Measurements from ENCODE around the gene DOLPP1.
A peak's percentile ranks its signal among the peaks of the same experiment; 100 is the strongest.
"Not testable (repeated sequence)": the region's sequence is repeated elsewhere in the genome, so short reads cannot be mapped to it uniquely, and the experiment has no call there.

Gene DOLPP1

DNA sequence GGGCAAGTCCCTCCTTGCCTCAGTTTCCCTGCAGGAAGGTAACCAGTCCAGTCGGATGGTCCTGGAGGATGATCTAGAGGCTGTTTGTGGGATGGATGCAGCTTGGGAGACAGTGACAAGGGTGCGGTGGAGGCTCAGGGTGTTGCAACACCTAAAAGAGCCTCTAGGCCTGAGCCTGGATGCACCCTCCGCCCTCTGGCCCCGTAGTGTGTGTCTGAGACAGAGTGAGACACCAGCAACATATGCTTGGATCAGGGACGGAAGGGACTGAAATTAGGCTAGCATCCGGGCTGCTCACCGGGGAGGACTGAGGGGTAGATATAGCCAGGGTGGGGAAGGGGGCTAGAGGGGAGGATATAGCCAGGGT lies 28.6 kb downstream of the DOLPP1 start:
- FAIRE-seq (no peak), DNase-seq (ENCODE audit: extremely low spot score, insufficient read length, low read depth) (no peak)

DNA sequence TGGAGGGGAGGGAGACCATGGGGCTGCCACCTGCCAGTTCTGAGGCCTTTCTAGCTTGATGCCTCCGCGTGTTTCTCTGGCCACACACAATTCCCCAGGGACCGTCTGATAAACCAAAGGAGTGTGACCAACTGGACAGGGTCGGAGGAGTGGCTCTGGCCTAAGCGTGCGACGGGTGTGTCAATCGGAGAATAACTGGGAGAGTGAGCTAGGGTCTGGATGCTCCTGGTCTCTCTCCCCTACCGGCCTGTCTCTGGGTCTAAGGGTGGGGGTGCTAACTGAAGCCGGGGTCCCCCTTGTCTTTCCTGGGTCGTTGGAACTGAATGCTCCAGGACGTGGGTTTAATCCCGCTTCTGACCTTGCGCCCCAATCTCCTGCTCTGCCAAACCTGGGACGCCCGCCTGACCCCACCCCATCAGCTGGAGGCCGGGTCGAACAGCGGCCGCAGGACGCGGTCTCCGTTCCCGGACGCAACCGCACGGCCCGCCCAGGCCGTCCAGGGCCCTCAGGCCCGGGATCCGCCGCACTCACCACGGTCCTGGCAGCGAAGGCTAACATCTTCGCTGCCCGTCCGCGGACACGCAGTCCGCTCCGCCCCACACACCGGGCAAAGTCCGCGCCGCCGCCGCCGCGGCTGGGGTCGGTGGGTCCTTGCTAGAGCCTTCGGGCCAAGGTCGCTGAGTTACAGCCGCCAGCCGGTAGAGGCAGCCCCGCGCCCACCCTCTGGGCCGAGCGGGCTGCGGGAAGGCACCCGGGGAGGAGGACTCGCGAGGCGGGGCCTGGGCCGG lies 29.2 kb downstream of the DOLPP1 start:
- peak; percentile 22 for DNase-seq (ENCODE audit: extremely low spot score, insufficient read length, low read depth)
- FAIRE-seq: no peak

DNA sequence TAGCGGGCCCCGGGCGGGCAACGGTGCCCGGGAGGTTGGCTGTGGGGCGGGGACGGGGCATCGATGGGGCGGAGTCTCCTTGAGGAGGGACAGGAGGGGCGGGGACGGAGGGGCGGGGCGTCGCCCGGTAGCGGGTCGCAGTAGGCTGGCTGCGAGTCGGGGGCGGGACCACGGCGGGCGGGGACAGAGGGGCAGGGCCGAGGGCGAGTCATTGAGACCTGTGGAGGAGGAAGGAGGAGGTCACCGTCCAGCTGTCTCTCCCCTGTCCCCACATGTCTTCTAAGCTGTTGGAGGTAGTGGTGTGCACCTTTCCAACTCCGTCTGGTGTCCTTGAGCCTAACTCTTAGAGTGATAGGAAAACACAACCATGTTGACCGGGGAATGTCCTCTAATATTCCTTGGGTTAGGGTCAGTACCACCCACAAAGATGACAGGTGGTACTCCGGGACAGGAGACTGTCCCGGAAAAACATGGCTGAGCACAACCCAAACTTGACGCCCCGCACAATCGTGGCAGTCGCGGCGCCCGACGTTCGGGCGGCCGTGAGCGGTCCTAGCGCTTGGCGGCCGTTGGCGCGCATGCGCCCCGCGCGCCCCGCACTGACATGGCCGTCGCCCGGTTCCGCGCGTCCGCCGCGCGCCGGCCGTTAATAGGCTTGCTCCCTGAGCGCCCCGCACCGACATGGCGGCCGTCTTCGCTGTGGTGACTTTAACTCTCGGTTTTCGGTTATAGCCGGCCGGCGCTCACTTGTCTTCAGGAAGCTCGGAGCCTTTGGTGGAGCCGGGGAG lies 30.0 kb downstream of the DOLPP1 start, which contains the start of the genes CRAT and PTPA:
CRAT (minus strand) TSS at position 54 of the 788 bp plus-strand sequence. CDS start 284 bp downstream, outside the sequence.
PTPA (plus strand) TSS at position 676 of the 788 bp plus-strand sequence. CDS start 186 bp downstream, outside the sequence.
- DNase-seq (ENCODE audit: extremely low spot score, insufficient read length, low read depth) (peak; percentile 100), FAIRE-seq (peak; percentile 81)

DNA sequence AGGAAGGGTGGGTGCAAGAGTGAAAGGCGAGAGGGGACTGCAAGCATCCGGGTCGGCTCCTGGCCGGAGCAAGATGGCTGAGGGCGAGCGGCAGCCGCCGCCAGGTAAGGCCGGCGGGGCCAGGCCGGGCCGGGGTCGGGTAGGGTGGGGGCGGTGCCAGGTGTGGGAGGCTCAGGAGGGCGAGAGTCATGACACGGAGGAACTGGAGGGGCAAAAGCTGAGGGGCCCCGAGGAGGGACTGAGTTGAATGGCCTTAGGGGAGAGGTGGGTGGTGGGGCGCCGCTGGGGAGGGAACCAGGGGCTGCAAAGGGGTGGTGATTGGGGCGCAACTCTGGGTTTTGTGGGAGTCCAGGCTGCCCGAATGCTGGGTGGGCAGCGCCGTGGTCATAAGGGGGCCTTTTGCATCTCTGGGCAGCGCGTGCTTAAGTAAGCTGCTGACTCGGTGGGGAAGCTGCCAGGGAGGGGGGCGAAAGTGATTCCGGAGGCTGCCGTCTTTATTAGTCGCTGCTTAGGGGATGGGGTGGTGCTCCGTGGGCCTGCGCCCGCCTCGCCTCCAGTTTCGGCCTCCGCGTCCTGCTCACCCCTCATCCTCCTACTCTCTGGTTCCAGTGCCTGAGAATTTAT lies 30.7 kb downstream of the DOLPP1 start:
- FAIRE-seq (peak; percentile 56), DNase-seq (ENCODE audit: extremely low spot score, insufficient read length, low read depth) (no peak)

DNA sequence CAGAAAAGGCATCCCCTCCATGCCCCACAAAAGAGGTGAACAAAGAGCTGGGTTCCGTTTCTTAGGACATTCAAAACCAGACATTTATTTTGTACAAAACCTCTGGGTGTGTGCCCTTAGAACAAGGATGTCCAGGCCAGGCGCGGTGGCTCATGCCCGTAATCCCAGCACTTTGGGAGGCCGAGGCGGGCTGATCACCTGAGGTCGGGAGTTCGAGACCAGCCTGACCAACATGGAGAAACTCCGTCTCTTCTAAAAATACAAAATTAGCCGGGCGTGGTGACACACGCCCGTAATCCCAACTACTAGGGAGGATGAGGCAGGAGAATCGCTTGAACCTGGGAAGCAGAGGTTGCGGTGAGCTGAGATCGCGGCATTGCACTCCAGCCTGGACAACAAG lies 31.6 kb downstream of the DOLPP1 start:
- not testable (repeated sequence) for DNase-seq (ENCODE audit: extremely low spot score, insufficient read length, low read depth); FAIRE-seq

DNA sequence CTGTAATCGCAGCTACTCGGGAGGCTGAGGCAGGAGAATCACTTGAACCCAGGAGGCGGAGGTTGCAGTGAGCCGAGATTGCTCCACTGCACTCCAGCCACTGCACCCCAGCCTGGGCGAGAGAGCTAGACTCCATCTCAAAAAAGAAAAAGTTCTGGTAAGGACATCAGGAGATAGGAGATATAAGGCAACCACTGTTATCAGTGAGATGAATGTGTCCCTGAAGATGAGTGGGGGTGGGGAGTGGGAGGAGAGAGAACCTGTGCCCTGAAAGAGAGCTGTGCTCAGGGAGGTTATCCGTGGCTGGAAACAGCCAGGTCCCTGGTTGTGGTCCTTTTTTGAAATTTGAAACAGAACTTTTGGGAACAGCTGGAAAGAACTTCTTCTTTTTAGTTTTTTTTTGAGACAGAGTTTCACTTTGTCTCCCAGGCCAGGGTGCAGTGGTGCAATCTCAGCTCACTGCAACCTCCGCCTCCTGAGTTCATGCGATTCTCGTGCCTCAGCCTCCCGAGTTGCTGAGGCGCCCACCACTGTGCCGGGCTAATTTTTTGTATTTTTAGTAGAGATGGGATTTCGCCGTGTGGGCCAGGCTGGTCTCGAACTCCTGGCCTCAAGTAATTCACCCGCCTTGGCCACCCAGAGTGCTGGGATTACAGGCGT lies 32.9 kb downstream of the DOLPP1 start:
- FAIRE-seq: no peak
- DNase-seq (ENCODE audit: extremely low spot score, insufficient read length, low read depth): no peak

DNA sequence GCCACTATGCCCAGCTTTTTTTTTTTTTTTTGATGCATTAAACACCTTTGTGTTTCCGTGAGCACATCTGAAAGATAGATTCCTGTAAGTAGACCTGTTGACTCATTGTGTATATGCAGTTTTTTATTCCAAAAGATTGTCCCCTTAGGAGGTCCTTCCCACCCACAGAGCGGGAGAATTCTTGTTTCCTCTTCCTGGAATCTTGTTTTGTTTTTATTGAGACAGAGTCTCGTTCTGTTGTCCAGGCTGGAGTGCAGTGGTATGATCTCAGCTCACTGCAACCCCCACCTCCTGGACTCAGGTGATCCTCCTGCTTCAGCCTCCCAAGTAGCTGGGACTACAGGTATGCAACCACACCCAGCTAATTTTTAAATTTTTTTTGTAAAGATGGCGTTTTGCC lies 37.9 kb downstream of the DOLPP1 start:
- FAIRE-seq (no peak), DNase-seq (ENCODE audit: extremely low spot score, insufficient read length, low read depth) (no peak)

DNA sequence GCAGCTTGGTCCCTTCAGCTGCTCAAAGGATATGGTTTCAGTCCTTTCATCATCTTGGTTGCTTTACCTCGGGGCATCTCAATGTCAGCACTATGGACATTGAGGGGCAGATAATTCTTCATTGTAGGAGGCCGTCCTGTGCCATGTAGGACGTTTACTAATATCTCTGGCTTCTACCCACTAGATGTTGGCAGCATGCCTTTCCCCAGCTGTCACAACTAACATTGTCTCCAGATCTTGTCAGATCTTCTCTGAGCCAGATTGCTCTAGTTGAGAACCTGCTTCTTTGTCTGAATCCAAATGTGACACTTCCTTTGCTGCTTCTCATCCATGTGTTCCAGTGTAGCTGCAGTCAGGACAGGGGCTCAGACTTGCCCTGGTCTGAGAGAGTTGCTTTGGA lies 40.6 kb downstream of the DOLPP1 start:
- no peak for FAIRE-seq
- no peak for DNase-seq (ENCODE audit: extremely low spot score, insufficient read length, low read depth)

DNA sequence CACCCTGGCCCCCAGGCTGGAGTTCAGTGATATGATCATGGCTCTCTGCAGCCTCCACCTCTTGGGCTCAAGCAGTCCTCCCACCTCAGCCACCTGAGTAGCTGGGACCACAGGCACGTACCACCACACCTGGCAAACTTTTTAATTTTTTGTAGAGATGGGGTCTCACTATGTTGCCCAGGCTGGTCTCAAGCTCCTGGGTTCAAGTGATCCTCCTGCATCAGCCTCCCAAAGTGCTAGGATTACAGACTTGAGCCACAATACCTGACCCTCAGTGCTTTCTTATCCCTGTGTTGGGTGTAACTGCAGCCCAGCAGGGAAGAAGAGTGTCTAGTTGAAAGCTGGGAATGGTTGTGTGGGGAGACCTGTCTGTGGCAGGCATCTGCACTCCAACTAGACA lies 41.2 kb downstream of the DOLPP1 start:
- FAIRE-seq: no peak

DNA sequence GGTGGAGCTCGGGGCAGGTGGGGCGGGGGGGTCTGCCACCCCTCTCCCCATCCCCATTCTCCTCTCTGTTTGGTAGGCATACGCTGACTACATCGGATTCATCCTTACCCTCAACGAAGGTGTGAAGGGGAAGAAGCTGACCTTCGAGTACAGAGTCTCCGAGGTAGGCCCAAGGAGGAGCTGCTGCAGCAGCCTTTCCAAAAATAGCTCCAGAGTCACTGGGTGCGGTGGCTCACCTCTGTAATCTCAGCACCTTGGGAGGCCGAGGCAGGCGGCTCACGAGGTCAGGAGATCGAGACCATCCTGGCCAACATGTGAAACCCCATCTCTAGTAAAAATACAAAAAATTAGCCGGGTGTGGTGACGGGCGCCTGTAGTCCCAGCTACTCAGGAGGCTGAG lies 42.1 kb downstream of the DOLPP1 start:
- FAIRE-seq; DNase-seq (ENCODE audit: extremely low spot score, insufficient read length, low read depth): not testable (repeated sequence)

More for the DNA sequence above, 41.2 kb downstream of the DOLPP1 start:
- DNase-seq (ENCODE audit: extremely low spot score, insufficient read length, low read depth): no peak

DNA sequence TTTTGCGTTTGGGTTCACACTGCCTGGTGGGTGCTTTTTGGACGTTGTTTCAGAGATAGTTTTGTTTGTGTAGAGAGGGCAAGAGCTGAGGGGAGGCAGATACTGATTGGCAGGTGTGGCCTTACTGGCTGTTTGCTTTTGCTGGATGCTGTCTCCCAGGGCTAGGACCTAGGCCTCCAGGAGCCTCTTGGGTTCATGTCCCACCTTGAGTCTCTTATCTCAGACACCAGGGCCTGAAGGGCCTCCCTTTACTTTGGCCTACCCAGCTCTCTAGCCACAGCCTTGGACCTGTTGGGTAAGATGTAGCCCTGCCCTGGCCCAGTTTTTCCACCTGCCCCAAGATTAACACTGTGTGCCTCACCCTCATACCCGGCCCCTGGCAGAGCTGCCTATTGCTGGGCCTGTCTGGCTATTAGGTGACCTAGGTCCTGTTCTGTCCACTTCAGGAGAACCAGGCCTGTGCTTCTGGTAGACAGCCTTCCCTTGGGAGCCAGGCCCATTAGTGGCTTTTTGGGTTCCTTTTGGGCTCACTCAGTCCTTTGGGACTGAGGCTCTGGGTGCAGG lies 43.7 kb downstream of the DOLPP1 start:
- FAIRE-seq (no peak), DNase-seq (ENCODE audit: extremely low spot score, insufficient read length, low read depth) (no peak)

DNA sequence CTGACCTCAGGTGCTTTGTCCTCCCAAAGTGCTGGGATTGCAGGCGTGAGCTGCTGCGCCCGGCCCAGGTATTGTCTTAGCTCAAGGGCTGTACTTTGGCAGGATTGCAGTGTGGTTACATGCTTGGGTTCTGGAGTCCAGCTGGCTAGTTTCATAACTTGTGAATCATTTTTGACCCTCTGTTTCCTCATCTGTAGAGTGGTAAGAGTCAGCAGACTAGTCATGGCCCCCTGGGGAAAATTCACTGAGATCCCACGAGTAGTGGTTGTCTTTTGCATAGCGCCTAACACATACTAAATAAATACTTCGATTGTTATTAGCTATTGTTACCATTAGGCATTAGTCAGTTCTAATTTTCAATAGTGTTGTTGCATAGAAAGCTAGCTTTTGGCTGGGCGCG lies 44.6 kb downstream of the DOLPP1 start:
- no peak for DNase-seq (ENCODE audit: extremely low spot score, insufficient read length, low read depth)
- peak; percentile 76 for FAIRE-seq

DNA sequence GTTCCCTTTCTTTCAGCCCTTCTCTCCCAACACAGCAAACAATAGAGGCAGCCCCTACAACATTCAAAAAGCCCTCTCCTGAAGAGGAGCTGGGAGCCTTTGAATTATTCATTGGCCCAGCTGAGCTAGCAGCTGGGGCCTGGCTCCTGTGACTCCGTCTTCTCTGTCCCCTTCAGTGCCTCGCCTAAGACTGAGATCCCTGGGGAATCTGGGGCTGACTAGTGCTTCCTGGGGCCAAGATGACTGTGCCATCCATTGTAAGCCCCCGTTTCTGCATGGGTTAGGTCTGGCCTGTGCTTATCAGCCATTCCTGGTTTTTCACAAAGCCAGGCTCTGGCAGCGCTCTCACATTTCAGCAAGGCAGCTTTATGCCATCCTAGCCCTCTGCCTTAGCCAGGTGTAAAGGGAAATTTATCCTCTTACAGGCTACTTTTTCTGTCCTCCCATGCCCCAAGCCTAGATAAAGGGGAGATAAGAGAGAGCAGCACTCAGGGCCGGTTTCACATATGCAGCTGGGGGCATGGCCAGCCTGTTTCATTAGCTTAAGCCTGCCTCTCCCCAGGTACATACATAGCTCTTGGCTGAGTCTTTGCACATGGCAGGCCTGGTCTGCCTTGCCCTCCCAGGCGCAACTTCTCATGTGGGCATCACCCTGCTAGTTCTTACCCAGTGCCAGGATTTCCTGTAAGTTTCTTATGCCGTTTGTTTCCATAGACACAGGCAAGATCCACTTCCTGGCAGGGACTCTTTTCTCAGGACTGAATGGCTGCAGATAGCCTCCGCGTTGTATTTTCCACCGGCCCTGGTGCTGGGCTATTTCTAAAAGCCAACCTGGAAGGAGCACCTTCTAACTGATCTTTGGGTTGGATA lies 46.1 kb downstream of the DOLPP1 start:
- FAIRE-seq (no peak), DNase-seq (ENCODE audit: extremely low spot score, insufficient read length, low read depth) (no peak)

DNA sequence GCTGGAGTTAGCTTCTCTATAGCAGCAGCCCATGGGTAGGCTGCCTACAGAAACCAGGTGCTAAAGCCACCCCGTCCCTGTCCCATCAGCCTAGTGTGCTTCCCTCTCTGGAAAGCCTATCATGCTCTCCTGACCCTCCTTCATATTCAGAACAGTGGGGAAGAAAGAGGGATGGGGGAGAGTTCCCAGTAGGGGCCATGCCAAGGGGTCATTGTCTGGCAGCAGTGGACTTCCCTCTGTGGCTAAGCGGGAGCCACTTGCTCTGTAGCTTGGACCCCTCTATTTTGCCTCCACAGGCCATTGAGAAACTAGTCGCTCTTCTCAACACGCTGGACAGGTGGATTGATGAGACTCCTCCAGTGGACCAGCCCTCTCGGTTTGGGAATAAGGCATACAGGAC lies 47.8 kb downstream of the DOLPP1 start:
- no peak for DNase-seq (ENCODE audit: extremely low spot score, insufficient read length, low read depth)
- no peak for FAIRE-seq

DNA sequence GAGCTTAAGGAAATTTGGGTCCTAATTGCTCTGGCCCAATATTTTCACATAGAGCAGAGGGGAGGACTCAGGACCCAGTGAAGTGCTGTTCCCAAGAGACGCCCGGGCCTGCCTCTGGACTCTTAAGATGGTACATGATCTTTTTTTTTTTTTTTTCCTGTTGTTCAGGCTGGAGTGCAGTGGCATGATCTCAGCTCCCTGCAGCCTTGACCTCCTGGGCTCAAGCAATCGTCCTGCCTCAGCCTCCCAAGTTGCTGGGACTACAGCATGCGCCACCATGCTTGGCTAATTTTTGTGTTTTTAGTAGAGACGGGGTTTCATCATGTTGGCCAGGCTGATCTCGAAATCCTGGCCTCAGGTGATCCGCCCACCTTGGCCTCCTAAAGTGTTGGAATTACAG lies 49.4 kb downstream of the DOLPP1 start:
- not testable (repeated sequence) for FAIRE-seq; DNase-seq (ENCODE audit: extremely low spot score, insufficient read length, low read depth)

DNA sequence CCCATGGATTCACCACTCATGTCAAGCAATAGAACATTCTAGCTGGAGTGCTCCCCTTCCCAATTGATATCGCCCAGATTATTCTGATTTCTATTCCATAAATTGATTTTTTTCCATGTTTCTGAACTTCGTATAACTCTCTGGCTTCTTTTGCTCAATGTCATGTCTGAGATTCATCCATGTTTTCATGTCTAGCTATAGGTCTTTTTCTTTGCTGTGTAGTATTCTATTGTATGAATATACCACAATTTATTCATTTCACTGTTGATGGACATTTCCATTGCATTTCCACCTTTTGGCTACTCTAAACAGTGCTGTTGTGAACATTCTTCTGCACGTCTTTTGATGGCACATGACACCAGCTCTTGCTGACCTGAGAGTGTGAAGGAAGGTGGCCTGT lies 49.9 kb downstream of the DOLPP1 start:
- no peak for FAIRE-seq
- DNase-seq (ENCODE audit: extremely low spot score, insufficient read length, low read depth): no peak

DNA sequence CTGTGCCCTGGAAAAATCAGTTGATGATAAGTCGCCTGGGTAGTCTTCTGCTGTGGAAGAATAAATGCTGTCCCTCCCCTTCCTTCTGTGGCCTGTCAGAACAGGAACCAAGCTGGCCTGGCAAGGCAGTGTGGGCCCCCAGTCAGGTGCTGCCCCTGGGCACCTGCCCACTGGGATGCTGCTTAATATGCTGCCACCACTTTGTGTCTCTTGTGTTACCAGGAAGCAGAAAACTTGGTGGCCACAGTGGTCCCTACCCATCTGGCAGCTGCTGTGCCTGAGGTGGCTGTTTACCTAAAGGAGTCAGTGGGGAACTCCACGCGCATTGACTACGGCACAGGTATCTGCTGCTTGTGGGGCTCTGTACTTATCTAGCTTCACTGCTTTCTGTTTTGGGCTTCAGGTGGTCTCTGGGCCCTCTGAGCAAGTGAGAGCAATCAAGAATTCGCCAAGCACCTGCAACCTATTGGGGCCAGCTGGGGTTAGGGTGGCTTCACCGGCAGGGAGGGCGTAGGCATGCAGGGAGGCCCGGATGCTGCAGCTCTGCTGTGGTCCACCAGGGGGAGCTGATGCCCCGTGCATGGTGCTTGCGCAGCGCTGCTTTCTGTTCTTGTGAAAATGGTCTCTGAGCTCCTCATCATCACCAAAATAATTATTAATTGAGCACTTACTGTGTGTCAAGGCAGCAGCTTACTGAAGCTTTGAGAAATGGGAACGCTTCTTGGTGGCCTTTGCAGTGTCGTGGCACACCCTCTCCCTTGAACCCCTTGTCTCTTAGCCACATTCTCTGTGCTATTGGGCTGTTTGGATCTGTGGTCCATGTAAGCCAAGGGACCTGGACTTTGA lies 50.6 kb downstream of the DOLPP1 start:
- DNase-seq (ENCODE audit: extremely low spot score, insufficient read length, low read depth) (peak; percentile 80), FAIRE-seq (peak; percentile 82)

DNA sequence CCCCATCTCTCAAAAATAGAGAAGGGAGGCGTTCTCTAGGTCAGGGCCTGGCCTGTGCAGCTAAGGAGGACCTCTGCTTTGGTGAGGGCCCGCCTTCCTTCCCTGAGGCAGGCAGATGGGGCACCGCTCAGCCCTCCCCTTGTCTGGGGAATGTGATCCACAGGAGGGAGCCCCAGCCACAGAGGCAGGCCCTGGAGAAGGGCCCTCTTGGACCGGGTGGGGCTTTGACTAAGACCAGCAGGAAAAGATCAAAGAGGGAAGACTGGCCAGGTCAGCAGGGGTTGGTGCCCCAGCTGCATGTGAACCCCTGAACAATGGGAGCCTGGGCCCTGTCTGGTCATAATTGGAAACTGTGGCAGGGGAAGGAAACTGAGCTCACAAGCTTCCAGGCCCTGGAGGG lies 52.2 kb downstream of the DOLPP1 start:
- FAIRE-seq (no peak), DNase-seq (ENCODE audit: extremely low spot score, insufficient read length, low read depth) (no peak)
